Liver (tissue), 9 donors: ENCODE data around the gene TMEM59. TPM values are rescaled to one million over a fixed set of nuclear protein-coding genes. Genes with fewer than 3 reads are reported as not detected.
"Not testable (repeated sequence)": the region's sequence is repeated elsewhere in the genome, so short reads cannot be mapped to it uniquely, and the experiment has no call there.

ENCODE experiments used
- DNase-seq: peaks from one replicate; pipeline ENCODE4 v3.0.0-alpha.2; 2017; ENCODE audit warnings: low spot score
- H3K27ac ChIP-seq, 2 donors: one replicate each; pipeline ENCODE4 v1.7.0; 2013; ENCODE audit warnings: inconsistent platforms in 2 of 2, low read length in 2 of 2, control low read depth in 1 of 2, low read depth in 1 of 2, mild to moderate bottlenecking in 1 of 2
- H3K27me3 ChIP-seq, 4 donors: one replicate each; pipeline versions ENCODE4 v1.6.1 to v1.7.0; 2013; ENCODE audit warnings: low read length in 3 of 4, inconsistent platforms in 1 of 4, mild to moderate bottlenecking in 1 of 4, moderate library complexity in 1 of 4; ENCODE audit not compliant: control insufficient read depth in 4 of 4, insufficient read depth in 4 of 4
- H3K36me3 ChIP-seq, 4 donors: one replicate each; pipeline versions ENCODE4 v1.6.1 to v1.7.0; 2013; ENCODE audit warnings: low read length in 3 of 4, mild to moderate bottlenecking in 3 of 4, low read depth in 1 of 4, moderate library complexity in 1 of 4; ENCODE audit not compliant: control insufficient read depth in 4 of 4, insufficient read depth in 3 of 4
- H3K4me1 ChIP-seq, 4 donors: one replicate each; pipeline versions ENCODE4 v1.6.1 to v1.7.0; 2013; ENCODE audit warnings: low read length in 3 of 4, mild to moderate bottlenecking in 3 of 4, moderate library complexity in 1 of 4; ENCODE audit not compliant: control insufficient read depth in 4 of 4, insufficient read depth in 4 of 4
- H3K4me3 ChIP-seq, 3 donors: one replicate each; pipeline versions ENCODE4 v1.6.1 to v1.7.0; 2013; ENCODE audit warnings: low read length in 3 of 3, control low read depth in 1 of 3, low read depth in 1 of 3, mild to moderate bottlenecking in 1 of 3
- H3K9ac ChIP-seq, 2 donors: one replicate each; pipeline ENCODE4 v1.7.0; 2013; ENCODE audit warnings: low read length in 2 of 2, mild to moderate bottlenecking in 2 of 2, moderate library complexity in 2 of 2, control low read depth in 1 of 2, low read depth in 1 of 2
- H3K9me3 ChIP-seq, 4 donors: one replicate each; pipeline versions ENCODE4 v1.6.1 to v1.7.0; 2013; ENCODE audit warnings: low read length in 3 of 4; ENCODE audit not compliant: control insufficient read depth in 4 of 4
- ATF3 ChIP-seq: IDR thresholded peaks from 2 replicates; pipeline ENCODE4 v1.6.1; 2016; ENCODE audit warnings: antibody characterized with exemption
- CTCF ChIP-seq: fragments of 150-350 bp; IDR thresholded peaks from 2 replicates; pipeline ENCODE4 v1.5.1; 2017; ENCODE audit warnings: improper control_type of control experiment, low read depth, low read length; ENCODE audit not compliant: missing input control
- EGR1 ChIP-seq, 2 donors: IDR thresholded peaks; 2 replicates each; pipeline ENCODE4 v1.6.1; 2016 to 2018; ENCODE audit warnings: antibody characterized with exemption in 2 of 2, low read depth in 2 of 2
- FOXA1 ChIP-seq: IDR thresholded peaks from 2 replicates; pipeline ENCODE4 v1.6.1; 2016; ENCODE audit warnings: antibody characterized with exemption
- GABPA ChIP-seq, 2 donors: IDR thresholded peaks in 1 of 2; conservative IDR thresholded peaks in 1 of 2; 2 replicates each; pipeline ENCODE4 v1.6.1; 2016; ENCODE audit warnings: antibody characterized with exemption in 2 of 2, mild to moderate bottlenecking in 1 of 2, moderate library complexity in 1 of 2
- HNF4A ChIP-seq, 2 donors: conservative IDR thresholded peaks; 2 replicates each; pipeline ENCODE4 v1.6.1; 2016; ENCODE audit warnings: antibody characterized with exemption in 2 of 2, mild to moderate bottlenecking in 2 of 2
- HNF4G ChIP-seq: IDR thresholded peaks from 2 replicates; pipeline ENCODE4 v1.6.1; 2016; ENCODE audit warnings: antibody characterized with exemption
- JUND ChIP-seq, 2 donors: IDR thresholded peaks; 2 replicates each; pipeline ENCODE4 v1.6.1; 2016; ENCODE audit warnings: antibody characterized with exemption in 2 of 2
- NR2F2 ChIP-seq: IDR thresholded peaks from 2 replicates; pipeline ENCODE4 v1.6.1; 2016; ENCODE audit warnings: antibody characterized with exemption
- RAD21 ChIP-seq, 2 donors: IDR thresholded peaks; 2 replicates each; pipeline ENCODE4 v1.6.1; 2016; ENCODE audit warnings: antibody characterized with exemption in 2 of 2, mild to moderate bottlenecking in 2 of 2
- RXRA ChIP-seq, 2 donors: IDR thresholded peaks; 2 replicates each; pipeline ENCODE4 v1.6.1; 2017 to 2018; ENCODE audit warnings: antibody characterized with exemption in 2 of 2, mild to moderate bottlenecking in 1 of 2
- SP1 ChIP-seq: IDR thresholded peaks from 2 replicates; pipeline ENCODE4 v1.6.1; 2018; ENCODE audit warnings: antibody characterized with exemption, mild to moderate bottlenecking
- TAF1 ChIP-seq: conservative IDR thresholded peaks from 2 replicates; pipeline ENCODE4 v1.6.1; 2016; ENCODE audit warnings: antibody characterized with exemption, mild to moderate bottlenecking
- YY1 ChIP-seq: IDR thresholded peaks from 2 replicates; pipeline ENCODE4 v1.6.1; 2016; ENCODE audit warnings: antibody characterized with exemption, mild to moderate bottlenecking
- ZBTB33 ChIP-seq: IDR thresholded peaks from 2 replicates; pipeline ENCODE4 v1.6.1; 2016; ENCODE audit warnings: antibody characterized with exemption
- WGBS: extraction: QIAGEN DNeasy Blood & Tissue Kit; methylation state at CpG from one replicate; pipeline ENCODE4 v1.1.7; 2013; 5-methylcytosine and 5-hydroxymethylcytosine counted together
- polyA plus RNA-seq, 2 donors: library from polyadenylated mRNA; stranded (reverse) in 1 of 2; unstranded in 1 of 2; fragments of 200-250 nt in 1 of 2; fragments of >200 nt in 1 of 2; fragmentation: Nextera tagmentation in 1 of 2; extraction: Ambion mirVana in 1 of 2; gene quantifications; one replicate each; pipeline versions ENCODE4 v1.2.1 to v1.2.3, GENCODE V29; 2013 to 2015
- total RNA-seq, 2 donors: library from RNA; depleted of rRNA; stranded (reverse); fragments of >200 nt; gene quantifications; one replicate each; pipeline ENCODE4 v1.2.3, GENCODE V29; 2014
- donor health status: healthy.
- donor health status: healthy.
- donor health status: healthy.
- donor health status: healthy.
- donor health status: healthy.

TMEM59 gene
- total and polyA plus RNA-seq, 4 donors: 255 to 436 (median 279) TPM

GRCh38 chr1:54006508-54006907 is 46.5 kb downstream of the TMEM59 start (continued):
- TF ChIP-seq ZBTB33: no peak

GRCh38 chr1:54004481-54005049 is 48.4 kb downstream of the TMEM59 start:
- H3K27ac ChIP-seq: no peak overlapping the region
- no peak for DNase-seq
- H3K4me1 ChIP-seq: no peaks in the 10 kb centered on the region
- no peak overlapping the region for H3K4me3 ChIP-seq
- no peaks in the 10 kb centered on the region for H3K9me3 ChIP-seq
- H3K27me3 ChIP-seq: no peaks in the 10 kb centered on the region
- TF ChIP-seq HNF4G (no peak), JUND (IDR thresholded peaks at IDR 0.05) (no peak), EGR1 (IDR thresholded peaks at IDR 0.05; ENCODE audit: low read depth in 2 of 2) (no peak), SP1 (no peak), ATF3 (no peak), CTCF (no peak), RAD21 (IDR thresholded peaks at IDR 0.05) (no peak), RXRA (IDR thresholded peaks at IDR 0.05) (no peak)
- 97% methylated on average over 27 of the region's 27 CpGs for WGBS
- no peaks in the 10 kb centered on the region for H3K36me3 ChIP-seq
- H3K9ac ChIP-seq: no peak overlapping the region

GRCh38 chr1:54003750-54004480 is 49.1 kb downstream of the TMEM59 start:
- H3K27me3 ChIP-seq, H3K36me3 ChIP-seq, DNase-seq, H3K4me1 ChIP-seq, H3K27ac ChIP-seq, H3K9ac ChIP-seq, H3K4me3 ChIP-seq, H3K9me3 ChIP-seq: not testable (repeated sequence)
- 94% methylated on average over 19 of the region's 19 CpGs for WGBS

GRCh38 chr1:54003249-54003646 is 49.8 kb downstream of the TMEM59 start:
- 94% methylated on average over 12 of the region's 12 CpGs for WGBS
- DNase-seq: no peak
- no peaks in the 10 kb centered on the region for H3K36me3 ChIP-seq
- TF ChIP-seq EGR1 (IDR thresholded peaks at IDR 0.05; ENCODE audit: low read depth in 2 of 2) (no peak), CTCF (no peak), RXRA (IDR thresholded peaks at IDR 0.05) (no peak), YY1 (no peak), TAF1 (no peak), JUND (IDR thresholded peaks at IDR 0.05) (no peak), SP1 (no peak), HNF4A (conservative IDR thresholded peaks at IDR 0.05) (no peak), HNF4G (no peak), GABPA (IDR thresholded peaks at IDR 0.05 in 1 of 2, conservative IDR thresholded peaks at IDR 0.05 in 1 of 2) (no peak), NR2F2 (no peak), ATF3 (no peak), FOXA1 (no peak)

More at GRCh38 chr1:54003249-54003646, 49.8 kb downstream of the TMEM59 start:
- Histone ChIP-seq H3K9ac (no peak overlapping the region), H3K4me1 (no peaks in the 10 kb centered on the region), H3K4me3 (no peak overlapping the region), H3K27me3 (no peaks in the 10 kb centered on the region), H3K9me3 (no peaks in the 10 kb centered on the region), H3K27ac (no peak overlapping the region)
